Panc1 (cell line): ENCODE measurements around the gene ABCC10. TPM values are rescaled to one million over a fixed set of nuclear protein-coding genes. Genes with fewer than 3 reads are reported as not detected.

Source experiments
- ATAC-seq: fragments of 200-7000 bp; cut with Tn5 transposase; 2 replicates; pipeline ENCODE4 v1.9.1; 2020; ENCODE audit warnings: mild to moderate bottlenecking, moderate library complexity
- BruUV-seq: library from RNA; stranded (reverse); fragments of 400-500 nt; replicated peaks from 2 replicates; lab custom pipeline; 2021; lab: Mats Ljungman, UMichigan
- CTCF ChIA-PET: fragments of 300-600 bp; sonication (Branson Sonifier 250); formaldehyde crosslinking; loops from one replicate; lab custom pipeline; 2022; ENCODE audit warnings: antibody characterized with exemption; lab: Charles Lee
- POLR2A ChIA-PET: fragments of 300-600 bp; sonication (Branson Sonifier 250); formaldehyde crosslinking; loops from one replicate; lab custom pipeline; 2022; ENCODE audit warnings: antibody characterized with exemption; lab: Charles Lee
- DNase-seq: peaks from one replicate; pipeline ENCODE4 v3.0.0-alpha.2; 2010; ENCODE audit warnings: low read depth, low spot score
- H3K27ac ChIP-seq: 2 replicates; pipeline ENCODE4 v1.5.1; 2011; ENCODE audit warnings: mild to moderate bottlenecking, low read length, inconsistent platforms
- H3K27me3 ChIP-seq: fragments of 200-500 bp; sonication (Bioruptor generic); 2 replicates; pipeline ENCODE4 v1.6.0; 2014; ENCODE audit warnings: low read length, inconsistent platforms; ENCODE audit not compliant: control insufficient read depth, insufficient read depth
- H3K36me3 ChIP-seq: fragments of 200-500 bp; sonication (Bioruptor generic); 2 replicates; pipeline ENCODE4 v1.5.1; 2014; ENCODE audit warnings: inconsistent platforms, mild to moderate bottlenecking, low read length, moderate library complexity; ENCODE audit not compliant: control insufficient read depth, insufficient read depth
- H3K4me1 ChIP-seq: 2 replicates; pipeline ENCODE4 v1.5.1; 2011; ENCODE audit warnings: inconsistent platforms, mild to moderate bottlenecking, low read length, moderate library complexity; ENCODE audit not compliant: control insufficient read depth, insufficient read depth
- H3K4me3 ChIP-seq, 2 experiments: 2 replicates each; pipeline ENCODE4 v1.5.1; 2011 to 2012; ENCODE audit warnings: low read depth in 2 of 2, low read length in 2 of 2, mild to moderate bottlenecking in 2 of 2, inconsistent platforms in 1 of 2, moderate library complexity in 1 of 2
- H3K9me3 ChIP-seq: fragments of 200-500 bp; sonication (Bioruptor generic); 2 replicates; pipeline ENCODE4 v1.5.1; 2014; ENCODE audit warnings: low read depth, mild to moderate bottlenecking, inconsistent platforms, low read length, moderate library complexity; ENCODE audit not compliant: control insufficient read depth, insufficient read depth
- CTCF ChIP-seq: fragments of 450-650 bp; IDR thresholded peaks from 2 replicates; pipeline ENCODE4 v1.5.1; 2017; ENCODE audit warnings: mild to moderate bottlenecking
- POLR2AphosphoS5 ChIP-seq: IDR thresholded peaks from 2 replicates; pipeline ENCODE4 v1.6.1; 2012; ENCODE audit warnings: mild to moderate bottlenecking, low read depth, low read length, moderate library complexity
- REST ChIP-seq, 2 experiments: IDR thresholded peaks; 2 replicates each; pipeline ENCODE4 v1.6.1; 2011 to 2012; ENCODE audit warnings: low read depth in 2 of 2, control low read depth in 1 of 2, low read length in 1 of 2, mild to moderate bottlenecking in 1 of 2, moderate library complexity in 1 of 2; ENCODE audit not compliant: insufficient read depth in 1 of 2
- SIN3A ChIP-seq: IDR thresholded peaks from 2 replicates; pipeline ENCODE4 v1.6.1; 2012; ENCODE audit warnings: low read depth, mild to moderate bottlenecking, low read length, moderate library complexity, borderline replicate concordance; ENCODE audit not compliant: insufficient read depth
- TCF7L2 ChIP-seq: IDR thresholded peaks from 2 replicates; pipeline ENCODE4 v1.6.1; 2011; ENCODE audit warnings: mild to moderate bottlenecking, low read depth, low read length, inconsistent platforms
- in situ Hi-C: cut with HindIII; loops from 2 replicates; pipeline ENCODE4 v1.10.0; 2016; ENCODE audit warnings: low sequenced_read_pairs, low pct_unique_long_range_greater_than_20kb
- intact Hi-C: fragments of 100-400 bp; cut with micrococcal nuclease; formaldehyde crosslinking; loops from one replicate; pipeline ENCODE4 v1.10.0; 2022; ENCODE audit not compliant: unreplicated experiment
- total RNA-seq: library from RNA; stranded (reverse); gene quantifications from one replicate; pipeline ENCODE4 v1.2.1, GENCODE V29; 2021; ENCODE audit not compliant: unreplicated experiment

ABCC10 gene
- total RNA-seq, 1 experiment from 2014 or later, result 52.7 TPM

- no peaks in the 10 kb centered on the region for H3K9me3 ChIP-seq
- ATAC-seq (no peak), DNase-seq (no peak)
- in situ Hi-C loops, result no loop called here
- no peaks in the 10 kb centered on the region for H3K27me3 ChIP-seq
- H3K36me3 ChIP-seq, result no peaks in the 10 kb centered on the region
- no TSS peak for BruUV-seq
- H3K27ac ChIP-seq, result no peak overlapping the region
- intact Hi-C loops, result no loop called here
- POLR2A ChIA-PET, result interaction anchor here (0.7 kb wide), 1 partner anchor 510 kb away, joined by 16 read pairs; no protein-coding TSS in a partner anchor
- TF ChIP-seq TCF7L2, result no peak
- no peak for TF ChIP-seq POLR2AphosphoS5
- H3K4me1 ChIP-seq, result no peaks in the 10 kb centered on the region
- CTCF ChIA-PET, result no interaction called here
- no peak overlapping the region for H3K4me3 ChIP-seq
Measured at GRCh38 chr6:43471399-43471798, 44.1 kb downstream of the ABCC10 start.

GRCh38 chr6:43472515-43472914 is 45.2 kb downstream of the ABCC10 start:
- TF ChIP-seq CTCF, result no peak
- TF ChIP-seq SIN3A, result no peak
- TF ChIP-seq POLR2AphosphoS5, result no peak
- no peak for TF ChIP-seq REST (IDR thresholded peaks at IDR 0.05; ENCODE audit: insufficient read depth in 1 of 2, low read depth in 2 of 2, low read length in 1 of 2)
- TF ChIP-seq TCF7L2, result no peak
- ChIA-PET CTCF (no interaction called here), POLR2A (no interaction called here)
- no peak for ATAC-seq
- H3K9me3 ChIP-seq, result no peaks in the 10 kb centered on the region
- intact Hi-C loops (no loop called here), in situ Hi-C loops (no loop called here)
- no TSS peak for BruUV-seq
- no peak overlapping the region for H3K4me3 ChIP-seq
- H3K36me3 ChIP-seq, result no peaks in the 10 kb centered on the region
- H3K27ac ChIP-seq, result no peak overlapping the region
- H3K27me3 ChIP-seq, result no peaks in the 10 kb centered on the region
- H3K4me1 ChIP-seq, result no peaks in the 10 kb centered on the region
- no peak for DNase-seq

- TF ChIP-seq CTCF, result no peak
- TF ChIP-seq SIN3A, result no peak
- TF ChIP-seq REST (IDR thresholded peaks at IDR 0.05; ENCODE audit: insufficient read depth in 1 of 2, low read depth in 2 of 2, low read length in 1 of 2), result no peak
- no peak for TF ChIP-seq POLR2AphosphoS5
- TF ChIP-seq TCF7L2, result no peak
- ChIA-PET POLR2A (interaction anchor here (0.6 kb wide), 1 partner anchor 84 kb away, joined by 3 read pairs; no protein-coding TSS in a partner anchor), CTCF (no interaction called here)
- no peak for DNase-seq
- no peak for ATAC-seq
- no TSS peak for BruUV-seq
- Histone ChIP-seq H3K27me3 (no peaks in the 10 kb centered on the region), H3K36me3 (no peaks in the 10 kb centered on the region), H3K4me1 (peaks cover 10% of the 10 kb centered on the region), H3K9me3 (no peaks in the 10 kb centered on the region), H3K27ac (no peak overlapping the region), H3K4me3 (no peak overlapping the region)
- intact Hi-C loops (no loop called here), in situ Hi-C loops (no loop called here)
Measured at GRCh38 chr6:43475516-43475915, 48.2 kb downstream of the ABCC10 start.
